NT2/D1 (cell line): ENCODE measurements around the gene IYD.
A peak's percentile ranks its signal among the peaks of the same experiment; 100 is the strongest.

Source experiments
- DNase-seq: peaks from one replicate; pipeline ENCODE4 v3.0.0-alpha.2; 2011; ENCODE audit warnings: low read depth, low spot score
- H3K27me3 ChIP-seq: 2 replicates; pipeline ENCODE4 v1.6.0; 2011; ENCODE audit warnings: mild to moderate bottlenecking; ENCODE audit not compliant: insufficient read length, insufficient read depth
- H3K36me3 ChIP-seq: 2 replicates; pipeline ENCODE4 v1.6.1; 2011; ENCODE audit warnings: mild to moderate bottlenecking, low read length, mixed read lengths; ENCODE audit not compliant: insufficient read depth, insufficient read length
- H3K4me1 ChIP-seq: 2 replicates; pipeline ENCODE4 v1.5.1; 2011; ENCODE audit not compliant: insufficient read depth, insufficient read length
- H3K4me3 ChIP-seq: 2 replicates; pipeline ENCODE4 v1.5.1; 2011; ENCODE audit warnings: low read depth; ENCODE audit not compliant: insufficient read length
- H3K9ac ChIP-seq: 2 replicates; pipeline ENCODE4 v1.6.0; 2011; ENCODE audit warnings: low read depth; ENCODE audit not compliant: insufficient read length
- H3K9me3 ChIP-seq: 2 replicates; pipeline ENCODE4 v1.5.1; 2011; ENCODE audit warnings: mild to moderate bottlenecking, low read length; ENCODE audit not compliant: insufficient read depth
- SUZ12 ChIP-seq: IDR thresholded peaks from 2 replicates; pipeline ENCODE4 v1.6.1; 2011; ENCODE audit not compliant: insufficient read length, insufficient read depth; ENCODE audit errors: extremely low read depth
- YY1 ChIP-seq: IDR thresholded peaks from 2 replicates; pipeline ENCODE4 v1.6.1; 2011; ENCODE audit not compliant: insufficient read length, insufficient read depth
- ZNF274 ChIP-seq: IDR thresholded peaks from 2 replicates; pipeline ENCODE4 v1.6.1; 2011; ENCODE audit warnings: mild to moderate bottlenecking, low read depth, low read length

IYD gene

DNA sequence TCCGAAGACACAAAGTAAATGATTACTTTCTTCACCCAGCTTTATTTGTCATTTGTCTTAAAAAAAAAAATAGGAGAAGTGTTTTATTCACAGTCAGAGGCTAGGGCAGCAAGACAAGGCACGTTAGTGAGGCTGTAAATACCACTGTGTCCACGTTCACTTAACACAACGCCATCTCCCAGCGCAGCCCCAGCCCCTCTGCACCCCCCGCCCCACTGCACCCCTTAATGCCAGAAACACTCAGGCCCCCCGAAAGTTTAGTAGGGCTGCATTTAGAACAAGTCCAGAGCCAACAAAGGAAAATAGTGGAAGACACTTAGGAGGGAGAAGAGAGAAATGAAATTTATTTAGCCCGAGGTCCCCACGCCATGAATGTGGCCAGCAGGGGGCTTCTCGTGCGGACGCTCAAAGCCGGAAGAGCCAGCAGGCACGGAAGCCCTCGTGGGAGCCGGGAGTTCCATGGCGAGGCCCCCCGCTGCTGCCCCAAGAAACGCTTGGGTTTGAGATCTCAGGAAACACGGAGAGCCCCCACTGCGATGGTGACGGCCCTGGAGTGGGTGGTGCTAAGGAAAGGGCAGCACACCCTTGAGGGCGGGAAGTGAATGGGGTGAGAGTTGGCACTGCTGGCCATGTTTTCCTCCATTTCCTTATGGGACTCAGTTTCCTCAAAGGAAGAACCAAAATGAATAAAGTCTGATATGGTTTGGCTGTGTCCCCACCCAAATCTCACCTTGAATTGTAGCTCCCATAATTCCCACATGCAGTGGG is 50.2 kb downstream of the IYD start:
- H3K9me3 ChIP-seq, result no peaks in the 10 kb centered on the region; the same call in 1 of the 2 replicates
- H3K36me3 ChIP-seq, result no peaks in the 10 kb centered on the region
- H3K4me1 ChIP-seq, result no peaks in the 10 kb centered on the region
- no peak overlapping the region for H3K4me3 ChIP-seq
- no peak for TF ChIP-seq ZNF274
- no peak for TF ChIP-seq YY1
- TF ChIP-seq SUZ12, result no peak
- no peak overlapping the region for H3K9ac ChIP-seq
- peak; percentile 20 for DNase-seq
- no peaks in the 10 kb centered on the region for H3K27me3 ChIP-seq

DNA sequence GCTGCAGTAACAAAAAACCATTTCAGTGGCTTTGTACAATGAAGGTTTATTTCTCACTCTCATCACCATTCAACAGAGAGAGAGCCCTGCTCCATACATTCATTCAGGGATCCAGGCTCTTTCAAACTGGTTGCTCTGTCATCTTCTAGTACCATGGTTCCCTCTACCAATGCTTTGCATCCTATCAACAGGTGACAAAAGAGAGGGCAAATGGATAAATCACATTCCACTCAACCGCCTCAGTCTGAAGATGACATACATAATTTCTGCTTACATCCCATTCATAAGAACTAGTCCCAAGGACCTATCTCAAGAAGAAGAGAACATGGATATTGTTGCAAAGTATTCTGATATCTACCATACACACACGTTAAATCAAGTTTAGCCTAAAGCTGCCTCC is 51.6 kb downstream of the IYD start:
- Histone ChIP-seq H3K27me3 (no peaks in the 10 kb centered on the region), H3K36me3 (no peaks in the 10 kb centered on the region)
- no peak for TF ChIP-seq SUZ12
- no peak for TF ChIP-seq YY1
- no peak for TF ChIP-seq ZNF274

DNA sequence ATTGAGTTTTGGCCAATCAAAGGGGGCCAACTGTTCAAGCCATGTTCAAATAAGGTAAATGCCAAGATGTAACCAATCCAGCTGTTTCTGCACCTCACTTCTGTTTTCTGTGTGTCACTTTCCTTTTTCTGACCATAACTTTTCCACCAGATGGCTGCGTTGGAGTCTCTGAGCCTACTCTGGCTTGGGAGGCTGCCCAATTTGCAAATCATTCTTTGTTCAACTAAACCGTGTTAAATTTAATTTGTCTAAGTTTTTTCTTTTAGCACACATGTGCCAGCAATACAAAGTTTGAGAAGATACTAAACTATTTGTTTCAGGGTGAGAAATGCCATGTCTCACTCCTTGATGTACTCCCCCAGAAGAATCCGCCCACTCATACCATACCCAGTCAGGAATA is 52.1 kb downstream of the IYD start:
- no peaks in the 10 kb centered on the region for H3K36me3 ChIP-seq
- no peak for TF ChIP-seq ZNF274
- TF ChIP-seq YY1, result no peak
- TF ChIP-seq SUZ12, result no peak
- H3K4me1 ChIP-seq, result no peaks in the 10 kb centered on the region
- peaks cover 15% of the 10 kb centered on the region; the same call in 1 of the 2 replicates for H3K9me3 ChIP-seq
- H3K4me3 ChIP-seq, result no peak overlapping the region
- no peak overlapping the region for H3K9ac ChIP-seq
- DNase-seq, result no peak
- no peaks in the 10 kb centered on the region for H3K27me3 ChIP-seq

More for the DNA sequence above, 51.6 kb downstream of the IYD start:
- Histone ChIP-seq H3K4me3 (no peak overlapping the region), H3K9me3 (peaks cover 12% of the 10 kb centered on the region; the same call in 1 of the 2 replicates), H3K9ac (no peak overlapping the region), H3K4me1 (no peaks in the 10 kb centered on the region)
- no peak for DNase-seq

DNA sequence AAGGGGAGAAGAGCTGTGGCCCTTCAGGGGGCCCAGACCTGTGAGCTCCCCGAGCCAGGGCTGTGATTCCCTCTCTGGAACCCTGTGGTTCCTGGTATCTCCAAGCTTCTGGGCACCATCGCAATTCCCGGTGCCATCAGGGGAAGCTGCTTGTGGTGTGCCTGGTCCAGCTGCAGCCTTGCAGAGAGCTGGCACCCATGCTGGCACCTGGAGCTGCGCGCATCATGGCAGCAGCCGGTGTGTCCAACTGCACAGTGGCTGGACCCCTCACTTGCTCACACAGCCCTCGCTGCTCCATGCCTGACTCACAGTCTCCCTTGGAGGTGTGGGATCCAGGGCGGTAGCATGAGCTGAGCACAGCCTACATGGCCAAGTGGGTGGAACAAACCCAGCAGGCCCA is 56.7 kb downstream of the IYD start:
- TF ChIP-seq YY1 (no peak), SUZ12 (no peak), ZNF274 (no peak)
- H3K9me3 ChIP-seq, result peaks cover 15% of the 10 kb centered on the region; the same call in 1 of the 2 replicates
- no peak overlapping the region for H3K4me3 ChIP-seq
- H3K36me3 ChIP-seq, result no peaks in the 10 kb centered on the region
- H3K4me1 ChIP-seq, result no peaks in the 10 kb centered on the region
- no peak overlapping the region for H3K9ac ChIP-seq
- no peaks in the 10 kb centered on the region for H3K27me3 ChIP-seq
- no peak for DNase-seq

DNA sequence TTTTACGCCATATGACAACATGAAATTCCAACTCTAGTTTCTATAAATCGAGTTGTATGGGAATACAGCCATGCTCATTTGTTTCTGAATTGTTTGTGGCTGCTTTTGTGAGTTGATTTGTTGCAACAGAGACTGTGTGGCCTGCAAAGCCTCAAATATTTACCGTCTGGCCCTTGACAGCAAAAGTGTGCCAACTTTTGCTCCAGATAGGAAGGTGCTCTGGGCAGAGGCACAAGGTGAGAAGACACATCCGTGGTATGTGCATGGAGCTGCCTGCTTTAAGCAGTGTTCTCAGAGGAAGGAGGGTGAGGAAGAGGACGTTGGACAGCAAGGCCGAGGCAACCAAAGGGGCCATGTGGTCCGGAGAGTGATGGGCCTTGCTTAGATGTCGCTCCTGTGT is 57.4 kb downstream of the IYD start:
- Histone ChIP-seq H3K9ac (no peak overlapping the region), H3K9me3 (peaks cover 15% of the 10 kb centered on the region; the same call in 1 of the 2 replicates), H3K36me3 (no peaks in the 10 kb centered on the region), H3K27me3 (no peaks in the 10 kb centered on the region), H3K4me3 (no peak overlapping the region), H3K4me1 (no peaks in the 10 kb centered on the region)
- TF ChIP-seq ZNF274 (no peak), SUZ12 (no peak), YY1 (no peak)
- no peak for DNase-seq

DNA sequence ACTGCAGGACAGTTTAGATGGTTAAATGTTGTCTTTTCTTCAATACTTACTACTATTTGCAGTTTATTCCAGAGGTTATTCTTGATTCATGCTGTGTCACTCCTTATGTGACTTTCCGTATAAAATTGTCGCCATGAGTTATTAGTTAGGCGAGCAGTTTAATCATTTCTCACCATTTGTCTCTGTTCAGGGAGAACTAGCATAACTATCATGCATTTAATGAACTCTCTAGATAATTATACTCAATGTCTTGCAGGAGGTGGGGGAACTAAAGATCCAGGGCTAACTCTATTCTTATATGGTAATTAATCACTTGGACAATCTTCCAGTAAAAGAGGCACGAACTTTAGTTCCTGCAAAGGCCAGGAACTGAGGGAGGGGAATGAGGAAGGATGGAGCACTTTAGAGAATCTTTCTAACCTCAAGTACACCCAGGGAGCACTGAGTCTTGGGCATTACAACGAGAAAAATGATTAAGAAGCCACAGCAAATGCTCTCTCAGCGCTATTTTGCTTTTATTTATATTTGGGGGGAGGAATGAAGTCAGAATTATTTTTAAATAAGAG is 58.3 kb downstream of the IYD start:
- Histone ChIP-seq H3K27me3 (no peaks in the 10 kb centered on the region), H3K4me3 (no peak overlapping the region), H3K9ac (no peak overlapping the region), H3K9me3 (peaks cover 15% of the 10 kb centered on the region; the same call in 1 of the 2 replicates), H3K36me3 (no peaks in the 10 kb centered on the region), H3K4me1 (no peaks in the 10 kb centered on the region)
- TF ChIP-seq ZNF274 (no peak), SUZ12 (no peak), YY1 (no peak)
- no peak for DNase-seq

DNA sequence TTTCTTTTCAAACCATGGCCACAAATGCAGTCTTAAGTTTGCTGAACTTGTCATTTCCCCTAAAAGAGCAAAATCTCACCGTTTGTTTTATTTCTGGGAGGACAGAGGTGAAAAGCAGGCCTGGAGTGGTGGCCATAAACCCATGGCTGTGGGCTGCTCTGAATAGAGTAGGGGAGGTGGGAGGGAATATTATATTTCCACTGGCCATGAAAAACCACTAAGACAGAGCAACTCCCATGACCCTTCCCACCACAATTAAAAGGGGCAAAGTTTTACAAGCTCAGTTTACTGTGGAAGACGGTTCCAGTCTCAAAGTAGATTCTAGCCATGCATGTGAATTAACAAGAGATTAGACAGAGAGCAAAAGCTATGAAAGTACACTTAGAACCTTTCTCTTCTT is 59.0 kb downstream of the IYD start:
- Histone ChIP-seq H3K9me3 (peaks cover 15% of the 10 kb centered on the region; the same call in 1 of the 2 replicates), H3K4me3 (no peak overlapping the region), H3K9ac (no peak overlapping the region), H3K4me1 (no peaks in the 10 kb centered on the region), H3K36me3 (no peaks in the 10 kb centered on the region), H3K27me3 (no peaks in the 10 kb centered on the region)
- no peak for DNase-seq
- TF ChIP-seq ZNF274 (no peak), SUZ12 (no peak), YY1 (no peak)
